ENCODE results near the gene VAC14.

- TF ChIP-seq POLR2A (IDR thresholded peaks at IDR 0.05; ENCODE audit: low read depth, low read length) (no peak), POLR2AphosphoS5 (IDR thresholded peaks at IDR 0.05; ENCODE audit: low read depth, low read length) (no peak), TAF1 (IDR thresholded peaks at IDR 0.05; ENCODE audit: low read depth, low read length) (no peak), SPI1 (IDR thresholded peaks at IDR 0.05; ENCODE audit: low read depth, low read length) (no peak), POU2F2 (IDR thresholded peaks at IDR 0.05; ENCODE audit: low read depth, low read length) (no peak)
Measured at GRCh38 chr16:70660672-70661350, 140.1 kb downstream of the VAC14 start.

Measured in GM12891 (cell line).